ENCODE data around the gene UBE2H.

UBE2H gene

DNA sequence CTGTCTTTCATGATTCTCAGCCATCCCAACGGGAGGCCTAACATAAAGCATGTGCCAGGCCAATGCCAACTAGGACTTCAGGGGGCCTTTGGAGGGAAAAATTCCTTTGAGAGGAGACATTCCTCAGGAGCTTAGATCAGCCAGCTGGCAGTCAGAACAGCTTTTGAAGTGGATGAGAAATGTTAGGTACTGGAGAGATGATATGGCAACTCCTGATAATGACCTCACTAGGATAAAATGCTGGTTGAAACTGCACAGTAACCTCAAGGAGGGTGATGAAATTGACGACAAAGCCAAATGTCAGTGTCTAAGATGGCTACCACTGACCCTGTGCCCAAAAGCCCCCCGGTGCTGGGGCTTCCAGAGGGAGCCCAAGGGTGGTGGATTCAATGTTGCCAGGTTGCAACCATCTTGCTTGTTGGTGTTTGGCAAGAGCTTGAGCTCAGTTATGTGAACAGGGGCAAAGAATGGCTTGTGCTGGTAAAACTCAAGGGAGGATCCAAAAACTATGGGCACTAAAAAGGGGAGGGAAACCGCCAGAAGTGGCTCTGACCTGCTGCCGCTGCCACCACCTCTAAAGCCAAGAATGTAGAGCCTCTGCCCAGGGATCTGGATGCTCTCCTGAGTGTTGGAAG, 121.2 kb downstream of the UBE2H start (continued):
- TF ChIP-seq, protein P1, sequence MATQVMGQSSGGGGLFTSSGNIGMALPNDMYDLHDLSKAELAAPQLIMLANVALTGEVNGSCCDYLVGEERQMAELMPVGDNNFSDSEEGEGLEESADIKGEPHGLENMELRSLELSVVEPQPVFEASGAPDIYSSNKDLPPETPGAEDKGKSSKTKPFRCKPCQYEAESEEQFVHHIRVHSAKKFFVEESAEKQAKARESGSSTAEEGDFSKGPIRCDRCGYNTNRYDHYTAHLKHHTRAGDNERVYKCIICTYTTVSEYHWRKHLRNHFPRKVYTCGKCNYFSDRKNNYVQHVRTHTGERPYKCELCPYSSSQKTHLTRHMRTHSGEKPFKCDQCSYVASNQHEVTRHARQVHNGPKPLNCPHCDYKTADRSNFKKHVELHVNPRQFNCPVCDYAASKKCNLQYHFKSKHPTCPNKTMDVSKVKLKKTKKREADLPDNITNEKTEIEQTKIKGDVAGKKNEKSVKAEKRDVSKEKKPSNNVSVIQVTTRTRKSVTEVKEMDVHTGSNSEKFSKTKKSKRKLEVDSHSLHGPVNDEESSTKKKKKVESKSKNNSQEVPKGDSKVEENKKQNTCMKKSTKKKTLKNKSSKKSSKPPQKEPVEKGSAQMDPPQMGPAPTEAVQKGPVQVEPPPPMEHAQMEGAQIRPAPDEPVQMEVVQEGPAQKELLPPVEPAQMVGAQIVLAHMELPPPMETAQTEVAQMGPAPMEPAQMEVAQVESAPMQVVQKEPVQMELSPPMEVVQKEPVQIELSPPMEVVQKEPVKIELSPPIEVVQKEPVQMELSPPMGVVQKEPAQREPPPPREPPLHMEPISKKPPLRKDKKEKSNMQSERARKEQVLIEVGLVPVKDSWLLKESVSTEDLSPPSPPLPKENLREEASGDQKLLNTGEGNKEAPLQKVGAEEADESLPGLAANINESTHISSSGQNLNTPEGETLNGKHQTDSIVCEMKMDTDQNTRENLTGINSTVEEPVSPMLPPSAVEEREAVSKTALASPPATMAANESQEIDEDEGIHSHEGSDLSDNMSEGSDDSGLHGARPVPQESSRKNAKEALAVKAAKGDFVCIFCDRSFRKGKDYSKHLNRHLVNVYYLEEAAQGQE (tag by site-specific recombination; IDR thresholded peaks at IDR 0.05): no peak
- TF ChIP-seq ZNF114 (tag by site-specific recombination; IDR thresholded peaks at IDR 0.05) (no peak), ZNF280C (tag by site-specific recombination; IDR thresholded peaks at IDR 0.05) (no peak), ATF2 (tag by site-specific recombination; IDR thresholded peaks at IDR 0.05; ENCODE audit: low read depth) (peak; percentile 61), ZFHX2 (tag by site-specific recombination; conservative IDR thresholded peaks at IDR 0.05) (no peak), ZNF19 (tag by site-specific recombination; IDR thresholded peaks at IDR 0.05; ENCODE audit: low read depth) (no peak), ZNF560 (tag by site-specific recombination; IDR thresholded peaks at IDR 0.05; ENCODE audit: borderline replicate concordance) (no peak), KLF16 (tag by site-specific recombination; IDR thresholded peaks at IDR 0.05) (no peak), ZNF266 (tag by site-specific recombination; IDR thresholded peaks at IDR 0.05; ENCODE audit: low read depth) (no peak), ZBTB8A (tag by site-specific recombination; IDR thresholded peaks at IDR 0.05) (no peak), ZNF660 (tag by site-specific recombination; IDR thresholded peaks at IDR 0.05) (peak; percentile 69; the same call in 1 of the 2 replicates), ZNF221 (tag by site-specific recombination; IDR thresholded peaks at IDR 0.05; ENCODE audit: borderline replicate concordance) (no peak), ZSCAN18 (tag by site-specific recombination; IDR thresholded peaks at IDR 0.05) (no peak), ZNF223 (tag by site-specific recombination; IDR thresholded peaks at IDR 0.05) (no peak), TCF7L2 (IDR thresholded peaks at IDR 0.05; ENCODE audit: borderline replicate concordance, low read depth, low read length) (no peak), ZNF155 (tag by site-specific recombination; IDR thresholded peaks at IDR 0.05) (no peak), ZBTB21 (tag by site-specific recombination; IDR thresholded peaks at IDR 0.05) (peak; percentile 87), ZNF658 (tag by site-specific recombination; IDR thresholded peaks at IDR 0.05) (no peak), ZNF529 (tag by site-specific recombination; IDR thresholded peaks at IDR 0.05; ENCODE audit: insufficient replicate concordance) (no peak), ZNF596 (tag by site-specific recombination; IDR thresholded peaks at IDR 0.05) (no peak), ZNF140 (tag by site-specific recombination; IDR thresholded peaks at IDR 0.05) (no peak), PRDM4 (tag by site-specific recombination; IDR thresholded peaks at IDR 0.05) (no peak), ZBTB1 (tag by site-specific recombination; IDR thresholded peaks at IDR 0.05) (no peak), ZNF138 (tag by site-specific recombination; IDR thresholded peaks at IDR 0.05; ENCODE audit: borderline replicate concordance) (no peak)
- TF ChIP-seq, protein P2, sequence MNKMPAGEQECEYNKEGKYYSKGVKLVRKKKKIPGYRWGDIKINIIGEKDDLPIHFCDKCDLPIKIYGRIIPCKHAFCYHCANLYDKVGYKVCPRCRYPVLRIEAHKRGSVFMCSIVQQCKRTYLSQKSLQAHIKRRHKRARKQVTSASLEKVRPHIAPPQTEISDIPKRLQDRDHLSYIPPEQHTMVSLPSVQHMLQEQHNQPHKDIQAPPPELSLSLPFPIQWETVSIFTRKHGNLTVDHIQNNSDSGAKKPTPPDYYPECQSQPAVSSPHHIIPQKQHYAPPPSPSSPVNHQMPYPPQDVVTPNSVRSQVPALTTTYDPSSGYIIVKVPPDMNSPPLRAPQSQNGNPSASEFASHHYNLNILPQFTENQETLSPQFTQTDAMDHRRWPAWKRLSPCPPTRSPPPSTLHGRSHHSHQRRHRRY (tag by site-specific recombination; IDR thresholded peaks at IDR 0.05): no peak
- TF ChIP-seq, protein P3, sequence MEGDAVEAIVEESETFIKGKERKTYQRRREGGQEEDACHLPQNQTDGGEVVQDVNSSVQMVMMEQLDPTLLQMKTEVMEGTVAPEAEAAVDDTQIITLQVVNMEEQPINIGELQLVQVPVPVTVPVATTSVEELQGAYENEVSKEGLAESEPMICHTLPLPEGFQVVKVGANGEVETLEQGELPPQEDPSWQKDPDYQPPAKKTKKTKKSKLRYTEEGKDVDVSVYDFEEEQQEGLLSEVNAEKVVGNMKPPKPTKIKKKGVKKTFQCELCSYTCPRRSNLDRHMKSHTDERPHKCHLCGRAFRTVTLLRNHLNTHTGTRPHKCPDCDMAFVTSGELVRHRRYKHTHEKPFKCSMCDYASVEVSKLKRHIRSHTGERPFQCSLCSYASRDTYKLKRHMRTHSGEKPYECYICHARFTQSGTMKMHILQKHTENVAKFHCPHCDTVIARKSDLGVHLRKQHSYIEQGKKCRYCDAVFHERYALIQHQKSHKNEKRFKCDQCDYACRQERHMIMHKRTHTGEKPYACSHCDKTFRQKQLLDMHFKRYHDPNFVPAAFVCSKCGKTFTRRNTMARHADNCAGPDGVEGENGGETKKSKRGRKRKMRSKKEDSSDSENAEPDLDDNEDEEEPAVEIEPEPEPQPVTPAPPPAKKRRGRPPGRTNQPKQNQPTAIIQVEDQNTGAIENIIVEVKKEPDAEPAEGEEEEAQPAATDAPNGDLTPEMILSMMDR (tag by site-specific recombination; IDR thresholded peaks at IDR 0.05): no peak

Measured in HEK293 (cell line).